ENCODE data around the gene GLDC. TPM values are rescaled to one million over a fixed set of nuclear protein-coding genes. Genes with fewer than 3 reads are reported as not detected.

The GLDC gene
- total RNA-seq, 1 experiment from 2014 or later = 145 TPM

DNA sequence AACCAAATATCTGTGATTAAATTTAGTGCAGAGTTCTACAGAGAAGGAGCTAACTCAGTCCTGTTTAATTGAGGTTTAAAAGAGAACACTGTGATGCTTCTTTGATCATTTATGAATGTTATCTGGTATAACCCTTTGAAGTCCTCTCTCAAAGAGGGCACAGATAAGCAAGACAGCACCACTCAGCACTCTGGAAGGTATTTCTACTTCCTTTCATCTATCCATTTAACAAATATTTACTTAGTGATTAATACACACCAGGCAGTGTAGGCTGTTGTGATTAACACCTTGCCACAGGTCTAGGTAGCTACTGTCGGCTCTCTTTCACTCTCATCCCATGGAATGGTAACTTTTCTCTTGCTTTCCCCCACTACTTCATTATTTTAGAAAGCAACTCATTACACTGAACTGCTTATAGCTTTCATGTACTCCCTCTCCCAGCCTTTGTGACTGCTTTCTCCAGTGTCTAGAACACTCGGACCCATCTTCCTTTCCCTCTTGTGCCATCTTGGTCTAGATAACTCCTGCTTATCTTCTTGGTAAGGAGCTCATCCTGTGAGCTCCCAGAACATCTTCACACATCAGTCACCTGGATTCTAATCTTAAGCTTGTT lies 54.7 kb downstream of the GLDC start:
- no peaks in the 10 kb centered on the region for H3K27me3 Mint-ChIP-seq (ENCODE audit: low read depth)
- H3K27ac Mint-ChIP-seq = no peak overlapping the region
- no peak overlapping the region for H3K4me3 Mint-ChIP-seq
- DNase-seq (ENCODE audit: low spot score) (no peak), ATAC-seq (no peak)
- no peaks in the 10 kb centered on the region for H3K9me3 Mint-ChIP-seq
- CTCF ChIA-PET = interaction anchor here (1.1 kb wide), 1 partner anchor 76 kb away, joined by 3 read pairs; no protein-coding TSS in a partner anchor
- H3K4me1 Mint-ChIP-seq = no peaks in the 10 kb centered on the region
- TF ChIP-seq EMX1 (CRISPR knock-in tag; IDR thresholded peaks at IDR 0.05) (no peak), GABPB1 (CRISPR knock-in tag; IDR thresholded peaks at IDR 0.05) (peak; percentile 42; the same call in 1 of the 2 replicates)
- TF ChIP-seq, protein P1, sequence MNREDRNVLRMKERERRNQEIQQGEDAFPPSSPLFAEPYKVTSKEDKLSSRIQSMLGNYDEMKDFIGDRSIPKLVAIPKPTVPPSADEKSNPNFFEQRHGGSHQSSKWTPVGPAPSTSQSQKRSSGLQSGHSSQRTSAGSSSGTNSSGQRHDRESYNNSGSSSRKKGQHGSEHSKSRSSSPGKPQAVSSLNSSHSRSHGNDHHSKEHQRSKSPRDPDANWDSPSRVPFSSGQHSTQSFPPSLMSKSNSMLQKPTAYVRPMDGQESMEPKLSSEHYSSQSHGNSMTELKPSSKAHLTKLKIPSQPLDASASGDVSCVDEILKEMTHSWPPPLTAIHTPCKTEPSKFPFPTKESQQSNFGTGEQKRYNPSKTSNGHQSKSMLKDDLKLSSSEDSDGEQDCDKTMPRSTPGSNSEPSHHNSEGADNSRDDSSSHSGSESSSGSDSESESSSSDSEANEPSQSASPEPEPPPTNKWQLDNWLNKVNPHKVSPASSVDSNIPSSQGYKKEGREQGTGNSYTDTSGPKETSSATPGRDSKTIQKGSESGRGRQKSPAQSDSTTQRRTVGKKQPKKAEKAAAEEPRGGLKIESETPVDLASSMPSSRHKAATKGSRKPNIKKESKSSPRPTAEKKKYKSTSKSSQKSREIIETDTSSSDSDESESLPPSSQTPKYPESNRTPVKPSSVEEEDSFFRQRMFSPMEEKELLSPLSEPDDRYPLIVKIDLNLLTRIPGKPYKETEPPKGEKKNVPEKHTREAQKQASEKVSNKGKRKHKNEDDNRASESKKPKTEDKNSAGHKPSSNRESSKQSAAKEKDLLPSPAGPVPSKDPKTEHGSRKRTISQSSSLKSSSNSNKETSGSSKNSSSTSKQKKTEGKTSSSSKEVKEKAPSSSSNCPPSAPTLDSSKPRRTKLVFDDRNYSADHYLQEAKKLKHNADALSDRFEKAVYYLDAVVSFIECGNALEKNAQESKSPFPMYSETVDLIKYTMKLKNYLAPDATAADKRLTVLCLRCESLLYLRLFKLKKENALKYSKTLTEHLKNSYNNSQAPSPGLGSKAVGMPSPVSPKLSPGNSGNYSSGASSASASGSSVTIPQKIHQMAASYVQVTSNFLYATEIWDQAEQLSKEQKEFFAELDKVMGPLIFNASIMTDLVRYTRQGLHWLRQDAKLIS (CRISPR knock-in tag; IDR thresholded peaks at IDR 0.05; ENCODE audit: borderline replicate concordance) = no peak
- POLR2A ChIA-PET = no interaction called here
- peaks cover 69% of the 10 kb centered on the region for H3K36me3 Mint-ChIP-seq

GRCh38 chr9:6590334-6590733 lies 55.2 kb downstream of the GLDC start:
- Mint-ChIP-seq H3K4me1 (no peaks in the 10 kb centered on the region), H3K9me3 (no peaks in the 10 kb centered on the region), H3K36me3 (peaks cover 69% of the 10 kb centered on the region), H3K27me3 (ENCODE audit: low read depth) (no peaks in the 10 kb centered on the region), H3K27ac (no peak overlapping the region), H3K4me3 (no peak overlapping the region)
- CTCF ChIA-PET = interaction anchor here (1.1 kb wide), 1 partner anchor 77 kb away, joined by 3 read pairs; no protein-coding TSS in a partner anchor
- DNase-seq (ENCODE audit: low spot score) (no peak), ATAC-seq (no peak)
- POLR2A ChIA-PET = no interaction called here
- TF ChIP-seq, protein P2, sequence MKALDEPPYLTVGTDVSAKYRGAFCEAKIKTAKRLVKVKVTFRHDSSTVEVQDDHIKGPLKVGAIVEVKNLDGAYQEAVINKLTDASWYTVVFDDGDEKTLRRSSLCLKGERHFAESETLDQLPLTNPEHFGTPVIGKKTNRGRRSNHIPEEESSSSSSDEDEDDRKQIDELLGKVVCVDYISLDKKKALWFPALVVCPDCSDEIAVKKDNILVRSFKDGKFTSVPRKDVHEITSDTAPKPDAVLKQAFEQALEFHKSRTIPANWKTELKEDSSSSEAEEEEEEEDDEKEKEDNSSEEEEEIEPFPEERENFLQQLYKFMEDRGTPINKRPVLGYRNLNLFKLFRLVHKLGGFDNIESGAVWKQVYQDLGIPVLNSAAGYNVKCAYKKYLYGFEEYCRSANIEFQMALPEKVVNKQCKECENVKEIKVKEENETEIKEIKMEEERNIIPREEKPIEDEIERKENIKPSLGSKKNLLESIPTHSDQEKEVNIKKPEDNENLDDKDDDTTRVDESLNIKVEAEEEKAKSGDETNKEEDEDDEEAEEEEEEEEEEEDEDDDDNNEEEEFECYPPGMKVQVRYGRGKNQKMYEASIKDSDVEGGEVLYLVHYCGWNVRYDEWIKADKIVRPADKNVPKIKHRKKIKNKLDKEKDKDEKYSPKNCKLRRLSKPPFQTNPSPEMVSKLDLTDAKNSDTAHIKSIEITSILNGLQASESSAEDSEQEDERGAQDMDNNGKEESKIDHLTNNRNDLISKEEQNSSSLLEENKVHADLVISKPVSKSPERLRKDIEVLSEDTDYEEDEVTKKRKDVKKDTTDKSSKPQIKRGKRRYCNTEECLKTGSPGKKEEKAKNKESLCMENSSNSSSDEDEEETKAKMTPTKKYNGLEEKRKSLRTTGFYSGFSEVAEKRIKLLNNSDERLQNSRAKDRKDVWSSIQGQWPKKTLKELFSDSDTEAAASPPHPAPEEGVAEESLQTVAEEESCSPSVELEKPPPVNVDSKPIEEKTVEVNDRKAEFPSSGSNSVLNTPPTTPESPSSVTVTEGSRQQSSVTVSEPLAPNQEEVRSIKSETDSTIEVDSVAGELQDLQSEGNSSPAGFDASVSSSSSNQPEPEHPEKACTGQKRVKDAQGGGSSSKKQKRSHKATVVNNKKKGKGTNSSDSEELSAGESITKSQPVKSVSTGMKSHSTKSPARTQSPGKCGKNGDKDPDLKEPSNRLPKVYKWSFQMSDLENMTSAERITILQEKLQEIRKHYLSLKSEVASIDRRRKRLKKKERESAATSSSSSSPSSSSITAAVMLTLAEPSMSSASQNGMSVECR (CRISPR knock-in tag; IDR thresholded peaks at IDR 0.05; ENCODE audit: borderline replicate concordance) = no peak
- TF ChIP-seq ZNF317 (CRISPR knock-in tag; IDR thresholded peaks at IDR 0.05; ENCODE audit: borderline replicate concordance, low read depth) = no peak
- no peak for TF ChIP-seq TCF7 (CRISPR knock-in tag; IDR thresholded peaks at IDR 0.05; ENCODE audit: low read depth)
- no peak for TF ChIP-seq OVOL2 (CRISPR knock-in tag; IDR thresholded peaks at IDR 0.05; ENCODE audit: borderline replicate concordance)
- TF ChIP-seq, protein P3, sequence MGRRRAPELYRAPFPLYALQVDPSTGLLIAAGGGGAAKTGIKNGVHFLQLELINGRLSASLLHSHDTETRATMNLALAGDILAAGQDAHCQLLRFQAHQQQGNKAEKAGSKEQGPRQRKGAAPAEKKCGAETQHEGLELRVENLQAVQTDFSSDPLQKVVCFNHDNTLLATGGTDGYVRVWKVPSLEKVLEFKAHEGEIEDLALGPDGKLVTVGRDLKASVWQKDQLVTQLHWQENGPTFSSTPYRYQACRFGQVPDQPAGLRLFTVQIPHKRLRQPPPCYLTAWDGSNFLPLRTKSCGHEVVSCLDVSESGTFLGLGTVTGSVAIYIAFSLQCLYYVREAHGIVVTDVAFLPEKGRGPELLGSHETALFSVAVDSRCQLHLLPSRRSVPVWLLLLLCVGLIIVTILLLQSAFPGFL (CRISPR knock-in tag; IDR thresholded peaks at IDR 0.05; ENCODE audit: borderline replicate concordance) = no peak
- TF ChIP-seq ELF4 (CRISPR knock-in tag; IDR thresholded peaks at IDR 0.05; ENCODE audit: low read depth) = no peak
- TF ChIP-seq, protein P4, sequence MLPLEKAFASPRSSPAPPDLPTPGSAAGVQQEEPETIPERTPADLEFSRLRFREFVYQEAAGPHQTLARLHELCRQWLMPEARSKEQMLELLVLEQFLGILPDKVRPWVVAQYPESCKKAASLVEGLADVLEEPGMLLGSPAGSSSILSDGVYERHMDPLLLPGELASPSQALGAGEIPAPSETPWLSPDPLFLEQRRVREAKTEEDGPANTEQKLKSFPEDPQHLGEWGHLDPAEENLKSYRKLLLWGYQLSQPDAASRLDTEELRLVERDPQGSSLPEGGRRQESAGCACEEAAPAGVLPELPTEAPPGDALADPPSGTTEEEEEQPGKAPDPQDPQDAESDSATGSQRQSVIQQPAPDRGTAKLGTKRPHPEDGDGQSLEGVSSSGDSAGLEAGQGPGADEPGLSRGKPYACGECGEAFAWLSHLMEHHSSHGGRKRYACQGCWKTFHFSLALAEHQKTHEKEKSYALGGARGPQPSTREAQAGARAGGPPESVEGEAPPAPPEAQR (CRISPR knock-in tag; IDR thresholded peaks at IDR 0.05) = no peak
- TF ChIP-seq, protein P5, sequence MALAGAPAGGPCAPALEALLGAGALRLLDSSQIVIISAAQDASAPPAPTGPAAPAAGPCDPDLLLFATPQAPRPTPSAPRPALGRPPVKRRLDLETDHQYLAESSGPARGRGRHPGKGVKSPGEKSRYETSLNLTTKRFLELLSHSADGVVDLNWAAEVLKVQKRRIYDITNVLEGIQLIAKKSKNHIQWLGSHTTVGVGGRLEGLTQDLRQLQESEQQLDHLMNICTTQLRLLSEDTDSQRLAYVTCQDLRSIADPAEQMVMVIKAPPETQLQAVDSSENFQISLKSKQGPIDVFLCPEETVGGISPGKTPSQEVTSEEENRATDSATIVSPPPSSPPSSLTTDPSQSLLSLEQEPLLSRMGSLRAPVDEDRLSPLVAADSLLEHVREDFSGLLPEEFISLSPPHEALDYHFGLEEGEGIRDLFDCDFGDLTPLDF (CRISPR knock-in tag; IDR thresholded peaks at IDR 0.05) = no peak
- TF ChIP-seq, protein P6, sequence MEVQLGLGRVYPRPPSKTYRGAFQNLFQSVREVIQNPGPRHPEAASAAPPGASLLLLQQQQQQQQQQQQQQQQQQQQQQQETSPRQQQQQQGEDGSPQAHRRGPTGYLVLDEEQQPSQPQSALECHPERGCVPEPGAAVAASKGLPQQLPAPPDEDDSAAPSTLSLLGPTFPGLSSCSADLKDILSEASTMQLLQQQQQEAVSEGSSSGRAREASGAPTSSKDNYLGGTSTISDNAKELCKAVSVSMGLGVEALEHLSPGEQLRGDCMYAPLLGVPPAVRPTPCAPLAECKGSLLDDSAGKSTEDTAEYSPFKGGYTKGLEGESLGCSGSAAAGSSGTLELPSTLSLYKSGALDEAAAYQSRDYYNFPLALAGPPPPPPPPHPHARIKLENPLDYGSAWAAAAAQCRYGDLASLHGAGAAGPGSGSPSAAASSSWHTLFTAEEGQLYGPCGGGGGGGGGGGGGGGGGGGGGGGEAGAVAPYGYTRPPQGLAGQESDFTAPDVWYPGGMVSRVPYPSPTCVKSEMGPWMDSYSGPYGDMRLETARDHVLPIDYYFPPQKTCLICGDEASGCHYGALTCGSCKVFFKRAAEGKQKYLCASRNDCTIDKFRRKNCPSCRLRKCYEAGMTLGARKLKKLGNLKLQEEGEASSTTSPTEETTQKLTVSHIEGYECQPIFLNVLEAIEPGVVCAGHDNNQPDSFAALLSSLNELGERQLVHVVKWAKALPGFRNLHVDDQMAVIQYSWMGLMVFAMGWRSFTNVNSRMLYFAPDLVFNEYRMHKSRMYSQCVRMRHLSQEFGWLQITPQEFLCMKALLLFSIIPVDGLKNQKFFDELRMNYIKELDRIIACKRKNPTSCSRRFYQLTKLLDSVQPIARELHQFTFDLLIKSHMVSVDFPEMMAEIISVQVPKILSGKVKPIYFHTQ (CRISPR knock-in tag; IDR thresholded peaks at IDR 0.05) = no peak
- no peak for TF ChIP-seq CDX4 (CRISPR knock-in tag; IDR thresholded peaks at IDR 0.05; ENCODE audit: borderline replicate concordance)
- no peak for TF ChIP-seq FOXJ3 (CRISPR knock-in tag; IDR thresholded peaks at IDR 0.05; ENCODE audit: borderline replicate concordance)
- no peak for TF ChIP-seq NFATC4 (CRISPR knock-in tag; IDR thresholded peaks at IDR 0.05)
- no peak for TF ChIP-seq ZNF263 (CRISPR knock-in tag; IDR thresholded peaks at IDR 0.05; ENCODE audit: low read depth)
- no peak for TF ChIP-seq TP53 (CRISPR knock-in tag; IDR thresholded peaks at IDR 0.05)

Data from WTC11 (cell line).